CD8-positive, alpha-beta memory T cell (primary cell): ENCODE measurements around the gene CCR9. TPM values are rescaled to one million over a fixed set of nuclear protein-coding genes. Genes with fewer than 3 reads are reported as not detected.

ENCODE experiments used
- CTCF ChIA-PET: fragments of 350-600 bp; sonication (Branson Sonifier 250); formaldehyde crosslinking; loops from one replicate; lab custom pipeline; 2021; ENCODE audit warnings: antibody characterized with exemption; lab: Charles Lee
- POLR2A ChIA-PET: fragments of 350-600 bp; sonication (Branson Sonifier 250); formaldehyde crosslinking; loops from one replicate; lab custom pipeline; 2021; ENCODE audit warnings: antibody characterized with exemption; lab: Charles Lee
- DNase-seq, 5 donors: peaks; one replicate each; pipeline versions ENCODE4 v3.0.0 to v3.0.0-alpha.2; 2020 to 2022; ENCODE audit warnings: mixed read lengths in 1 of 5
- H3K27ac ChIP-seq: one replicate; pipeline ENCODE4 v1.7.0; 2013; ENCODE audit warnings: low read depth, mild to moderate bottlenecking, low read length, moderate library complexity
- H3K27me3 ChIP-seq: 2 replicates; pipeline ENCODE4 v1.7.0; 2013; ENCODE audit warnings: low read length, mild to moderate bottlenecking; ENCODE audit not compliant: insufficient read depth, poor library complexity, severe bottlenecking
- H3K36me3 ChIP-seq: 2 replicates; pipeline ENCODE4 v1.7.0; 2013; ENCODE audit warnings: mild to moderate bottlenecking, low read length, moderate library complexity; ENCODE audit not compliant: insufficient read depth
- H3K4me1 ChIP-seq: 2 replicates; pipeline ENCODE4 v1.7.0; 2013; ENCODE audit warnings: mild to moderate bottlenecking, low read length, moderate library complexity; ENCODE audit not compliant: insufficient read depth
- H3K4me3 ChIP-seq: 2 replicates; pipeline ENCODE4 v1.7.0; 2013; ENCODE audit warnings: mild to moderate bottlenecking, low read length
- H3K9me3 ChIP-seq: 2 replicates; pipeline ENCODE4 v1.7.0; 2013; ENCODE audit warnings: mild to moderate bottlenecking, low read length
- H3K27ac Mint-ChIP-seq, 8 donors: one replicate each; pipeline ENCODE4 v1.8.0; 2020 to 2021; ENCODE audit warnings: mixed read lengths in 8 of 8, mild to moderate bottlenecking in 6 of 8, inconsistent platforms in 3 of 8, moderate library complexity in 3 of 8
- H3K27me3 Mint-ChIP-seq, 2 donors: one replicate each; pipeline ENCODE4 v1.8.0; 2020 to 2021; ENCODE audit warnings: mixed read lengths in 2 of 2, mild to moderate bottlenecking in 1 of 2, moderate library complexity in 1 of 2
- H3K36me3 Mint-ChIP-seq, 3 donors: one replicate each; pipeline ENCODE4 v1.8.0; 2020 to 2021; ENCODE audit warnings: mixed read lengths in 3 of 3, inconsistent platforms in 1 of 3, mild to moderate bottlenecking in 1 of 3
- H3K4me1 Mint-ChIP-seq, 3 donors: one replicate each; pipeline ENCODE4 v1.8.0; 2020 to 2021; ENCODE audit warnings: mixed read lengths in 3 of 3, inconsistent platforms in 1 of 3, mild to moderate bottlenecking in 1 of 3
- H3K4me3 Mint-ChIP-seq, 7 donors: one replicate each; pipeline ENCODE4 v1.8.0; 2020 to 2021; ENCODE audit warnings: mixed read lengths in 7 of 7, mild to moderate bottlenecking in 6 of 7, moderate library complexity in 4 of 7, inconsistent platforms in 2 of 7
- H3K9me3 Mint-ChIP-seq, 5 donors: one replicate each; pipeline ENCODE4 v1.8.0; 2020 to 2022; ENCODE audit warnings: mixed read lengths in 5 of 5, mild to moderate bottlenecking in 3 of 5, moderate library complexity in 2 of 5, inconsistent platforms in 1 of 5
- polyA plus RNA-seq: library from polyadenylated mRNA; unstranded; fragments of 300-500 nt; fragmentation: Illumina TruSeq; gene quantifications from one replicate; pipeline ENCODE4 v1.2.3, GENCODE V29; 2021
- total RNA-seq, 2 experiments: library from RNA; stranded (reverse); gene quantifications; one replicate each; pipeline ENCODE4 v1.2.3, GENCODE V29; 2021

CCR9 gene
- total and polyA plus RNA-seq, 3 experiments from 2014 or later = 1.4 to 8.3 (median 7.3) TPM

DNA sequence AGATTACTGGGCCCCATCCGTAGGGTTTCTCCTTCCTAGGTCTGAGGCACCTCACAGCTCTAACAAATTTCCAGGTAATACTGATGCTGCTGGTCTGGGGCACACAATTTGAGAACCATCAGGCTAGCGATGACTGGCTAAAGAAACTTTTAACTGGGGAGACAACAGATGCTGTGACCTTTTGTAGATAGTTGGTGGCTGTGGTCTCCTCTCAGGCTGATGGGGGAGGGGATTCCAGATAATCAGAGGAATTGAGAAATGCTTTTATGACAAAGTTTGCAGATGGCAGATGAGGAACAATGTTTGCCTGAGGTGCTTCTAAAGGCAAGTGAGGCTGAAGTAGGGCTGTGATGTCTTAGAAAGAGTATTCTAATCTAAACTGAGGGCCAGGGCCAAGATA, 13.8 kb upstream of the CCR9 start:
- no peak for DNase-seq
- Histone ChIP-seq H3K4me3 (no peak overlapping the region), H3K4me1 (peaks cover 29% of the 10 kb centered on the region), H3K27me3 (peaks cover 3% of the 10 kb centered on the region), H3K36me3 (no peaks in the 10 kb centered on the region), H3K9me3 (no peaks in the 10 kb centered on the region), H3K27ac (no peak overlapping the region)
- ChIA-PET POLR2A (interaction anchor here (0.9 to 1.3 kb wide), 4 partner anchors 9 to 31 kb away, joined by 3 to 4 read pairs (median 3); no protein-coding TSS in a partner anchor), CTCF (interaction anchor here (1.6 kb wide), 1 partner anchor 8 kb away, joined by 7 read pairs; no protein-coding TSS in a partner anchor)
- Mint-ChIP-seq H3K27me3 (peaks cover 11 to 25% of the 10 kb centered on the region in 2 donors), H3K4me3 (peak overlapping the region in 1 of 7 donors; percentile 38), H3K36me3 (peaks cover 0 to 6% (median 0%) of the 10 kb centered on the region in 3 donors), H3K9me3 (peaks cover 0 to 6% (median 4%) of the 10 kb centered on the region in 5 donors), H3K4me1 (peaks cover 36 to 75% (median 52%) of the 10 kb centered on the region in 3 donors), H3K27ac (peak overlapping the region in 1 of 8 donors; percentile 66)

DNA sequence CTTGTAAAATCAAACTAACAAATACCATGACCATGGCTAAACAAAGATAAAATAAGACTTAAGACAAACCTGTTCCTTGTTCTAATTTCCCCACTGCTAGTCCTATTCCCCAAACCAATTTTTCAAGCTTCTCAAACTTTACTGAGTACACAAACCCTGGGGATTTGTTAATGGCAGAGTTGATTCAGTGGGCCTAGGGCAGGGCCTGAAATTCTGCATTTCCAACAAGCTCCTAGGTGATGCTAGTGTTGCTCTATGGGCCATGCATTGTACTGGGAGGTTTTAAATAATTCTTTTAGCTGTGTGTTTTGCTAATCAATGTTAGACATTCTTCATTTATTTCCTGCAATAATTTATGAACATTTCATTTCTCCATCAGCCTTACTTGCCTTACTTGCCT, 13.3 kb upstream of the CCR9 start:
- no peak for DNase-seq
- Mint-ChIP-seq H3K27me3 (peaks cover 11 to 25% of the 10 kb centered on the region in 2 donors), H3K36me3 (peaks cover 0 to 6% (median 0%) of the 10 kb centered on the region in 3 donors), H3K27ac (no peak overlapping the region), H3K4me3 (no peak overlapping the region), H3K9me3 (peaks cover 0 to 6% (median 4%) of the 10 kb centered on the region in 5 donors), H3K4me1 (peaks cover 36 to 75% (median 52%) of the 10 kb centered on the region in 3 donors)
- ChIA-PET CTCF (interaction anchor here (0.8 kb wide), 1 partner anchor 11 kb away, joined by 3 read pairs; no protein-coding TSS in a partner anchor), POLR2A (interaction anchor here (1.3 kb wide), 1 partner anchor 18 kb away, joined by 4 read pairs; no protein-coding TSS in a partner anchor)
- no peaks in the 10 kb centered on the region for H3K9me3 ChIP-seq
- H3K36me3 ChIP-seq = no peaks in the 10 kb centered on the region
- H3K4me1 ChIP-seq = peaks cover 29% of the 10 kb centered on the region
- peaks cover 3% of the 10 kb centered on the region for H3K27me3 ChIP-seq
- no peak overlapping the region for H3K27ac ChIP-seq
- no peak overlapping the region for H3K4me3 ChIP-seq

DNA sequence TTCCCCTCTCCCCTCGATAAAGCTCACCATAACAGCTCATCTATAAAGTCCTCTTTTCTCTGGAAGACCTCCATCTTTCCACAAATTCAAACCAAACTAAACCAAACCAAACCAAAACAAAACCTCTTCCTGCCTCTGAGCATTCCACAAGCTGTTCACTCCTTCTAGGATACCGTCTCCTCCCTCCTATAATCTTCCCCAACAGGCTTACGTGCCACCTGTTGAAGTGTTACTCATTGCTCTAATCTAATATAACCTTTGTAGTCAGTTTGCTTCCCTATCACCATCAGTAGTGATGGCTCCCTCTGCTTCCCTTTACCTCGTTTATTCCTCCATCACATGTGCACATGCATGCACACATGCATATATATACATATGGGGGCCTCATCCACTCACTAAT, 12.7 kb upstream of the CCR9 start:
- H3K4me3 Mint-ChIP-seq = no peak overlapping the region
- H3K4me1 ChIP-seq = peaks cover 29% of the 10 kb centered on the region
- H3K27me3 ChIP-seq = peaks cover 3% of the 10 kb centered on the region
- no peak overlapping the region for H3K4me3 ChIP-seq
- peaks cover 0 to 6% (median 0%) of the 10 kb centered on the region in 3 donors for H3K36me3 Mint-ChIP-seq
- CTCF ChIA-PET = interaction anchor here (0.8 kb wide), 1 partner anchor 10 kb away, joined by 3 read pairs; no protein-coding TSS in a partner anchor
- no peaks in the 10 kb centered on the region for H3K36me3 ChIP-seq
- no peaks in the 10 kb centered on the region for H3K9me3 ChIP-seq
- H3K27ac ChIP-seq = no peak overlapping the region
- H3K27me3 Mint-ChIP-seq = peaks cover 11 to 25% of the 10 kb centered on the region in 2 donors
- POLR2A ChIA-PET = no interaction called here
- H3K27ac Mint-ChIP-seq = peak overlapping the region in 1 of 8 donors; percentile 9
- no peak for DNase-seq
- peaks cover 35 to 72% (median 46%) of the 10 kb centered on the region in 3 donors for H3K4me1 Mint-ChIP-seq
- peaks cover 0 to 6% (median 4%) of the 10 kb centered on the region in 5 donors for H3K9me3 Mint-ChIP-seq

DNA sequence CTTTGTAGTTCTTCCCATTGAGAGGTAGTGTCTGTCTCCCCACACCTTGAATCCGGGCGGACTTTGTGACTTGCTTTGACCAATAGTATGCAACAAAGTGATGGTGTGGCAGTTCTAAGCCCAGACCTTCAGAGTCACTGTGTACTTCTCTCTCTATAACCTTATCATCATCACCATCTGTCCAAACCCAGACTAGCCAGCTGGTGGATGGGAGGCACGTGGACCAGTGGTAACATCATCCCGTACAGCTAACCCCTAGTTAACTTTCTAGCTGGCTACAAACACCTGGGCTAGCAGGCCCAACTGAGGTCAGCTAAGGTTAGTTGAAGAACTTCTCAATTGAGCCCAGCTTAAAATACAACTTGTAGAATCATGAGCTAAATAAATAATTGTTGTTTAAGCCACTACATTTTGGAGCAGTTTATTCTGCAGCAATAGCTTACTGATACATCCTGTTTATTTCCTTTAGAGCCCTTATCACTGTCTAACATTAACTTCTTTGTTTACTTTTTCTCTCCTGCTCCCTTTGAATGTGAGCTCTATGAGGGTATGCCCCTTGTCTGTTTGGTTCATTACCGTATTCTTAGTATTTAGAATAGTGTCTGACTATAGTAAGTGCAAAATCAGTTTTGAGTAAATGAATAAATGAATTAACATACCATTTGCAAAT, 11.5 kb upstream of the CCR9 start:
- Histone ChIP-seq H3K4me3 (no peak overlapping the region), H3K27ac (no peak overlapping the region), H3K9me3 (no peaks in the 10 kb centered on the region), H3K27me3 (peaks cover 3% of the 10 kb centered on the region), H3K36me3 (no peaks in the 10 kb centered on the region), H3K4me1 (peaks cover 18% of the 10 kb centered on the region)
- Mint-ChIP-seq H3K27me3 (peaks cover 11 to 25% of the 10 kb centered on the region in 2 donors), H3K4me3 (peak overlapping the region in 1 of 7 donors; percentile 10), H3K36me3 (peaks cover 0 to 6% (median 0%) of the 10 kb centered on the region in 3 donors), H3K27ac (no peak overlapping the region), H3K9me3 (peaks cover 0 to 6% (median 4%) of the 10 kb centered on the region in 5 donors), H3K4me1 (peaks cover 28 to 72% (median 42%) of the 10 kb centered on the region in 3 donors)
- CTCF ChIA-PET = interaction anchor here (0.7 to 2.1 kb wide), 4 partner anchors 10 to 40 kb away, joined by 3 to 8 read pairs (median 4); partner anchors contain the start of gene CCR9
- POLR2A ChIA-PET = interaction anchor here (1.7 kb wide), 1 partner anchor 9 kb away, joined by 5 read pairs; no protein-coding TSS in a partner anchor
- DNase-seq = no peak

DNA sequence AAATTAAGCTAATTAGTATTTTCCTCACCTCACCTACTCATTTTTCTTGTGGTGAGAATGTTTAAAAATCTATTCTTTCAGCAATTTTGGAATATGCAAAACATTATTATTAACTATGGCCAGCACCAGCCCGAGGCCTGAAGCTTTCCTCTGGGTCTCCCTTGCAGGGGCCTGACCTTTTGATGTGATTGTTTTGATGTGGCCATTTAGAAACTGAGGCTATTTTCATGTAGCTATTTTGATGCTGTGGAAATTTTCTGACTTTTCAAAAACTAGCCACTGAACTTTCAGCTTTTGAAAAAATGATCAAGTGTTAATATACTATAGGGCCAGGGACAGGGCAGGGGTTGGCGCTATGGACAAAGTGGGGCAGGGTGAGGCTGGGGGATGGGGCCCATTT, 8.2 kb upstream of the CCR9 start:
- Histone ChIP-seq H3K27ac (no peak overlapping the region), H3K27me3 (peaks cover 3% of the 10 kb centered on the region), H3K4me1 (peaks cover 20% of the 10 kb centered on the region), H3K4me3 (no peak overlapping the region), H3K9me3 (no peaks in the 10 kb centered on the region), H3K36me3 (no peaks in the 10 kb centered on the region)
- ChIA-PET POLR2A (no interaction called here), CTCF (no interaction called here)
- H3K36me3 Mint-ChIP-seq = peaks cover 0 to 3% (median 0%) of the 10 kb centered on the region in 3 donors
- H3K27me3 Mint-ChIP-seq = peaks cover 8 to 15% of the 10 kb centered on the region in 2 donors
- H3K4me3 Mint-ChIP-seq = no peak overlapping the region
- peaks cover 22 to 71% (median 31%) of the 10 kb centered on the region in 3 donors for H3K4me1 Mint-ChIP-seq
- H3K27ac Mint-ChIP-seq = no peak overlapping the region
- no peak for DNase-seq
- H3K9me3 Mint-ChIP-seq = peaks cover 0 to 6% (median 4%) of the 10 kb centered on the region in 5 donors

DNA sequence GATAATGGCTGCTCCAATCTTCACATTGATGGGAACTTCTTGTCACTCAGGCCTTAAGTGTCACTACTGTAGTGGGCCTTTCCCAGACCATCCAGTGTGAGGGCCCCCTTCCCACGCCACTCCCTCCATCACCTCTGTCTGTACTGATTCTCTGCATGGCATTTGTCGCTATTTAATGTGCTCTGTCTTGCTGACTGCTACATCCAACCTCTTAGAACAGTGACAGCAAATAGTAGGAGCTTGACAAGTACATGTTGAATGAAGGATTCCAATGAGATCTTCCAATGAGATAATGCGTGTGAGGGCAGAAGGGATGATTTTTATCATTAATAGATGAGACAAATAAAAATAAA, 5.6 kb upstream of the CCR9 start:
- Mint-ChIP-seq H3K4me1 (peaks cover 22 to 74% (median 33%) of the 10 kb centered on the region in 3 donors), H3K27me3 (peaks cover 14 to 16% of the 10 kb centered on the region in 2 donors), H3K27ac (peak overlapping the region in 6 of 8 donors; percentile 8 to 72 (median 60)), H3K36me3 (no peaks in the 10 kb centered on the region), H3K9me3 (no peaks in the 10 kb centered on the region), H3K4me3 (peak overlapping the region in 5 of 7 donors; percentile 44 to 66 (median 64))
- ChIA-PET POLR2A (interaction anchor here (0.5 to 1.2 kb wide), 9 partner anchors 8 to 40 kb away, joined by 3 to 10 read pairs (median 3); no protein-coding TSS in a partner anchor), CTCF (interaction anchor here (0.9 to 2.0 kb wide), 7 partner anchors 9 to 221 kb away, joined by 3 to 7 read pairs (median 3); no protein-coding TSS in a partner anchor)
- H3K4me1 ChIP-seq = peaks cover 20% of the 10 kb centered on the region
- H3K27me3 ChIP-seq = peaks cover 7% of the 10 kb centered on the region
- H3K9me3 ChIP-seq = no peaks in the 10 kb centered on the region
- no peak overlapping the region for H3K4me3 ChIP-seq
- no peak for DNase-seq
- no peaks in the 10 kb centered on the region for H3K36me3 ChIP-seq
- H3K27ac ChIP-seq = no peak overlapping the region

DNA sequence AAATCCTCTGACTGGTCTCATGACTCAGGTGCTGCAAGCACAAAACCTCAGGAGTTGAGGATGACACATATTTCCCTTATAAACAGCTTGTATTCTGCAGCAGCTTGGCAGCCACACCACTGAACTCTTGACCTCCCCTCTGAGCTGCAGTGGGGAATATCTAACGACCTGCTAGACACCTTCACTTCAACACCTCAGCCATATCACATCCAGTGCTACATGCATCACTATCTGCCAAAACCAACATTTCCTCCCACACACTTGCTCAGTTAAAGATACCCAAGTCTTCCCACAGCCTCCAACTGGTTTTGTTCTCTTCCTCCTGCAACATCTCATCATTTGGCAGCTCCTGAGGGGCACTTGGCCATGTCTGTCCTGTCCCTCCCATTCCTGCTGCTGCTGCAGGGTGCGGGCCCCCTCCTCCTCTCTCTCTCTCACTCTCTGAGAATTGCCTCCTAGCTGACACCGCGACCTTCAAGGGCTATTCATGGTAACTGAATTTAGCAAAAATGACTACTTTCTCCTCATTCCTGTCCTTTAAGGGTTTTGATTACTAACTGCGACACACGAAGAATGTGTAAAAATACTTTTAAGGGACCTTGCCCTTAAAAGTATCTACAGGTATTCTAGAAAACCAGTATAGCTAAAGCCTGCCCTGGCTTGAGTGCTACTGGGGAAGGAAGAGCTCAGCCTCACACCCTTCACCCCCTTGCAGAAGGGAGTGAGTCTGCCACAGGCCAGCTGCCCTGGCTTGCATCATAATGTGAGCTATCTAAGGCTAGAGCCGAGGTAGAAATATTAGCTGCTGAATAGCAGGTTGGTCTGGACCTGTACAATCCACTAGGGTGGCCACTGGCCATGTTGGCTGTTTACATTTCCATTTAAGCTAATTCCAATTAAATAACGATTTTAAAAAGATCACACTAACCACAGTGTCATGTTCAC, 5.0 kb upstream of the CCR9 start:
- H3K9me3 ChIP-seq = no peaks in the 10 kb centered on the region
- POLR2A ChIA-PET = interaction anchor here (0.5 to 1.2 kb wide), 10 partner anchors 8 to 41 kb away, joined by 3 to 10 read pairs (median 3); no protein-coding TSS in a partner anchor
- peak overlapping the region in 7 of 8 donors; percentile 8 to 72 (median 41) for H3K27ac Mint-ChIP-seq
- peak in 4 of 5 donors; percentile 31 to 84 (median 56) for DNase-seq
- H3K4me3 Mint-ChIP-seq = peak overlapping the region in 6 of 7 donors; percentile 1 to 66 (median 59)
- CTCF ChIA-PET = interaction anchor here (0.9 to 2.0 kb wide), 6 partner anchors 9 to 221 kb away, joined by 3 to 7 read pairs (median 3); no protein-coding TSS in a partner anchor
- H3K36me3 Mint-ChIP-seq = no peaks in the 10 kb centered on the region
- no peak overlapping the region for H3K4me3 ChIP-seq
- H3K27ac ChIP-seq = no peak overlapping the region
- peaks cover 10 to 13% of the 10 kb centered on the region in 2 donors for H3K27me3 Mint-ChIP-seq
- H3K36me3 ChIP-seq = no peaks in the 10 kb centered on the region
- peaks cover 20% of the 10 kb centered on the region for H3K4me1 ChIP-seq
- peaks cover 7% of the 10 kb centered on the region for H3K27me3 ChIP-seq
- H3K9me3 Mint-ChIP-seq = no peaks in the 10 kb centered on the region
- H3K4me1 Mint-ChIP-seq = peaks cover 22 to 76% (median 33%) of the 10 kb centered on the region in 3 donors
